GM18519 (cell line): Measurements from ENCODE around the gene VWF.

Experiments
- ATAC-seq: cut with Tn5 transposase; IDR thresholded peaks from one replicate; pipeline ENCODE4 v1.9.1; 2021; ENCODE audit warnings: mild to moderate bottlenecking, moderate library complexity; ENCODE audit not compliant: unreplicated experiment, low FRiP score

The VWF gene

GRCh38 chr12:6080149-6081045, 44.1 kb downstream of the VWF start:
- ATAC-seq = no peak

- ATAC-seq = no peak
Observed at GRCh38 chr12:6078398-6079096, 45.9 kb downstream of the VWF start.

- ATAC-seq = no peak
Observed at GRCh38 chr12:6077692-6078083, 46.8 kb downstream of the VWF start.

- no peak for ATAC-seq
Observed at GRCh38 chr12:6076776-6077691, 47.4 kb downstream of the VWF start.

GRCh38 chr12:6076346-6076745, 48.1 kb downstream of the VWF start:
- ATAC-seq = no peak

- ATAC-seq = no peak
Observed at GRCh38 chr12:6074979-6075585, 49.4 kb downstream of the VWF start.

GRCh38 chr12:6074427-6074826, 50.0 kb downstream of the VWF start:
- no peak for ATAC-seq

- ATAC-seq = no peak
Observed at GRCh38 chr12:6073426-6073825, 51.0 kb downstream of the VWF start.

GRCh38 chr12:6072302-6072752, 52.1 kb downstream of the VWF start:
- ATAC-seq = no peak

- ATAC-seq = no peak
Observed at GRCh38 chr12:6071589-6071988, 52.9 kb downstream of the VWF start.

GRCh38 chr12:6070472-6071257, 53.8 kb downstream of the VWF start:
- no peak for ATAC-seq

GRCh38 chr12:6069437-6070093, 54.9 kb downstream of the VWF start:
- ATAC-seq = no peak

- ATAC-seq = no peak
Observed at GRCh38 chr12:6068227-6068626, 56.2 kb downstream of the VWF start.

- ATAC-seq = no peak
Observed at GRCh38 chr12:6067152-6067916, 57.1 kb downstream of the VWF start.

GRCh38 chr12:6066651-6067050, 57.8 kb downstream of the VWF start:
- ATAC-seq = no peak

GRCh38 chr12:6065863-6066199, 58.6 kb downstream of the VWF start:
- no peak for ATAC-seq

GRCh38 chr12:6065131-6065862, 59.2 kb downstream of the VWF start:
- ATAC-seq = no peak
